Adrenal gland (tissue), 12 donors: ENCODE measurements around the gene TNS3. TPM values are rescaled to one million over a fixed set of nuclear protein-coding genes. Genes with fewer than 3 reads are reported as not detected.

ENCODE experiments used
- DNase-seq, 7 donors: peaks; one replicate each; pipeline ENCODE4 v3.0.0-alpha.2; 2019 to 2020
- H3K27ac ChIP-seq, 5 donors: fragments of 200-600 bp; sonication (generic) in 4 of 5; 1 replicate in 3 of 5; 2 replicates in 2 of 5; pipeline versions ENCODE4 v1.5.1 to v1.8.0; 2016 to 2020; ENCODE audit warnings: mild to moderate bottlenecking in 1 of 5
- H3K27me3 ChIP-seq: fragments of 200-600 bp; 2 replicates; pipeline ENCODE4 v1.8.0; 2021
- H3K36me3 ChIP-seq, 2 donors: fragments of 200-600 bp; replicated peaks in 1 of 2; 1 replicate in 1 of 2; 2 replicates in 1 of 2; pipeline versions ENCODE4 v1.5.1 to v1.8.0; 2018 to 2022
- H3K4me1 ChIP-seq, 2 donors: fragments of 200-600 bp; replicated peaks in 1 of 2; 1 replicate in 1 of 2; 2 replicates in 1 of 2; pipeline versions ENCODE4 v1.5.1 to v1.8.0; 2018 to 2021
- H3K4me3 ChIP-seq, 4 donors: fragments of 200-600 bp; sonication (generic) in 3 of 4; one replicate each; pipeline ENCODE4 v1.5.1; 2016 to 2018
- H3K9me3 ChIP-seq, 3 donors: fragments of 200-600 bp; sonication (generic) in 1 of 3; replicated peaks in 1 of 3; 1 replicate in 2 of 3; 2 replicates in 1 of 3; pipeline versions ENCODE4 v1.5.1 to v1.8.0; 2016 to 2021
- POLR2A ChIP-seq, 2 donors: fragments of 450-650 bp; IDR thresholded peaks; one replicate each; pipeline ENCODE4 v1.6.1; 2017; ENCODE audit warnings: antibody characterized with exemption in 2 of 2, mild to moderate bottlenecking in 2 of 2, moderate library complexity in 1 of 2
- WGBS, 4 donors: extraction: QIAGEN DNeasy Blood & Tissue Kit in 2 of 4; methylation state at CpG; one replicate each; pipeline versions ENCODE4 v1.1.5 to v1.1.7; 2013 to 2017; 5-methylcytosine and 5-hydroxymethylcytosine counted together
- intact Hi-C, 2 donors: fragments of 100-400 bp; cut with DNase I; formaldehyde crosslinking; loops; one replicate each; pipeline versions ENCODE4 v1.14.1 to v1.15.0; 2022 to 2023
- polyA plus RNA-seq, 3 donors: library from polyadenylated mRNA; stranded (reverse); fragments of 200-250 nt in 2 of 3; fragments of 350-450 nt in 1 of 3; fragmentation: Illumina TruSeq in 1 of 3; extraction: RNeasy Lipid Tissue Mini Kit (QIAGEN cat#74804) in 1 of 3; gene quantifications; one replicate each; pipeline ENCODE4 v1.2.3, GENCODE V29; 2013 to 2014
- total RNA-seq, 9 donors: library from RNA; depleted of rRNA in 4 of 9; stranded (reverse); fragments of >200 nt in 4 of 9; fragments of 120-200 nt in 1 of 9; fragmentation: NEBNext Ultra II Directional in 1 of 9; extraction: Animal tissue kit (Norgen Biotek cat#: 25700) in 1 of 9; gene quantifications; one replicate each; pipeline versions ENCODE4 v1.1.0 to v1.2.4, GENCODE V29; 2013 to 2023
- TF ChIP-seq, protein P1 (sequence below), 6 experiments: fragments of 450-650 bp in 4 of 6; fragments of 200-600 bp in 2 of 6; sonication (generic) in 1 of 6; IDR thresholded peaks; 1 replicate in 5 of 6; 2 replicates in 1 of 6; pipeline versions ENCODE4 v1.5.1 to v1.8.0; 2016 to 2021; ENCODE audit warnings: antibody characterized with exemption in 6 of 6, mild to moderate bottlenecking in 2 of 6, moderate library complexity in 1 of 6
- donor health status: healthy with polysubstance abuse.
- donor health status: Bipolar disorder and iron deficiency.
- donor health status: DM: yes; HTN: yes; CAD: no.
- donor health status: DM: no; HTN: no; CAD: no.
- donor health status: DM: no; HTN: no; CAD: no.
- donor health status: DM: yes; HTN: yes; CAD: no.

Gene TNS3
- total and polyA plus RNA-seq, 12 donors: 21.0 to 188 (median 99.8) TPM

DNA sequence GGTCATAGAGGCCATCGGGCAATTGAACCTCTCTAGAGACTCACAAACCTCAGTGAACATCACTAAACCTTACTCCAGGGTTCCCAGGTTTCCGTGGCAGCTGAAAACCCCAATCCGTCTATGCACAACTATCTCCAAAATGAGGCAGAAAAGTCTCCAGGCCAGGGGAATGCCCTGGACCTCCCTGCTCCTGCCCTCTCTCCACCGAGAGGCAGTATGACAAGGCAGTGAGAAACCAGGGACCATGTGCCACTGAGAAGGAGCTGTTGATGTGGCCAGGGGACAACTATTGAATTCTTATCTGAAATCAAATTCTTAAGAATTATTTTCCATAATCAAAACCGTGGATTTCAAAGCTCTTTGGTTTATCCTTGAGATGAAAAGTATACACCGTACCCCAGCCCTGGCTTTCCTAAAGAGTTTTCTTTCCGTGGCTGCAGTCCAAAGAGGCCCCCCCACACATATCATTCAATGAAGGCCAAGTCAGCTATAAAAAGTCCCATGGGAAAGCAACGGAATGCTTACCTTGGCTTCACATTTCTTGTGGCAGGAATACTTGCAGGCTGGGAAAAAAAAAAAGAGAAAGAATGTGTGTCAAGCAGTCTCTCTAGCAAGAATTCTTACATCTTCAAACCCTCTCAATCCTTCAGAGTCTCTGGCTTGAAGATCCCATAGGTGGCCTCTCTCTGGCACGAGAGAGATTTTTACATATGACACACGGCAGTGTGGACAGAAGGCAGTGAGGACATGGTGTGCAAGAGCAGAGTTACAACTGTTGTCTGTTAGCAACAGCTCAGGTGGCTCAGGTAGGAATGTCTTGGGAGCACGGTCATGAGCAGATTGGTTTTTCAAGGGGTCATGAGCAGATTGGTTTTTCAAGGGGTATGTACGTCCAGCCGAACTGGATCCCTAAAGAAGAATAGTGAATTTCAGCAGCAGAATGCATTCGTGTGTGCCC lies 75.2 kb downstream of the TNS3 start:
- Histone ChIP-seq H3K4me3 (no peak overlapping the region), H3K4me1 (peaks cover 17 to 54% of the 10 kb centered on the region in 2 donors), H3K9me3 (no peaks in the 10 kb centered on the region), H3K36me3 (no peaks in the 10 kb centered on the region), H3K27me3 (no peaks in the 10 kb centered on the region), H3K27ac (peak overlapping the region in 4 of 5 donors; percentile 26 to 66 (median 47))
- WGBS, 4 donors: 56 to 62% (median 61%) methylated on average over 14 of the region's 14 CpGs
- intact Hi-C loops: no loop called here
- DNase-seq: peak in 1 of 7 donors; percentile 56
- TF ChIP-seq, protein P1, sequence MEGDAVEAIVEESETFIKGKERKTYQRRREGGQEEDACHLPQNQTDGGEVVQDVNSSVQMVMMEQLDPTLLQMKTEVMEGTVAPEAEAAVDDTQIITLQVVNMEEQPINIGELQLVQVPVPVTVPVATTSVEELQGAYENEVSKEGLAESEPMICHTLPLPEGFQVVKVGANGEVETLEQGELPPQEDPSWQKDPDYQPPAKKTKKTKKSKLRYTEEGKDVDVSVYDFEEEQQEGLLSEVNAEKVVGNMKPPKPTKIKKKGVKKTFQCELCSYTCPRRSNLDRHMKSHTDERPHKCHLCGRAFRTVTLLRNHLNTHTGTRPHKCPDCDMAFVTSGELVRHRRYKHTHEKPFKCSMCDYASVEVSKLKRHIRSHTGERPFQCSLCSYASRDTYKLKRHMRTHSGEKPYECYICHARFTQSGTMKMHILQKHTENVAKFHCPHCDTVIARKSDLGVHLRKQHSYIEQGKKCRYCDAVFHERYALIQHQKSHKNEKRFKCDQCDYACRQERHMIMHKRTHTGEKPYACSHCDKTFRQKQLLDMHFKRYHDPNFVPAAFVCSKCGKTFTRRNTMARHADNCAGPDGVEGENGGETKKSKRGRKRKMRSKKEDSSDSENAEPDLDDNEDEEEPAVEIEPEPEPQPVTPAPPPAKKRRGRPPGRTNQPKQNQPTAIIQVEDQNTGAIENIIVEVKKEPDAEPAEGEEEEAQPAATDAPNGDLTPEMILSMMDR (IDR thresholded peaks at IDR 0.05): no peak
- TF ChIP-seq POLR2A (IDR thresholded peaks at IDR 0.05): no peak

DNA sequence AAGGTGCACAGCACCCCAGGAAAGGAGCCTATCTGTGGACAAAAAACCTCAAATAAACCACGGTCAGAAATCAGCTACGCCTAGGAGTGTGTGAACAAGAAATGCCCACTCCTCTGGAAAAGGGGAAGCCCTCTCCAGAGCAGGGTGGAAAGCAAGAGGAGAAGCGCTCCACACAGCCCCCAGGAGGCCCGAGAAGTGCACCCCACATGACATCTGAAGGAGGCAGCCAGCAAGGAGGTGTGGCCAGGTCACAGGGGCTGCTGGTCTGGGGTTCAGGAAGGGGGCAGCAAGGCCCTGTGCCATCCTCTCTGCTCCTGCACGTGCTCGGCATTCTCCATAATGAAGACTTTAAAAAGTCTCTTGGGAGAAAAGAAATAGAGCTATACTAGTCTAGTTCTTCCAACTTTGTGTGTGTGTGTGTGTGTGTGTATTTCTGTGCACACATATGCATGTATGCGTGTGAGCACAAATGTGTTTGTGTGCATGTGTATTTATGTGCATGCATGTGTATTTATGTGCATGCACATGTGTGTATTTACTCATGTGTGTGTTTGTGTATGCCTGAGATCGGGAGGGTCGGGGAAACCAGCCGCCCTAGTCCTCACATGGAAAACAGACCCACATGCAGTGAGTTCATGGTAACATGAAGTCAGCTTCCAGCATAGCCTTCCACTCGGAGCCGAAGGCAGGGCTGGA lies 76.5 kb downstream of the TNS3 start:
- H3K9me3 ChIP-seq: no peaks in the 10 kb centered on the region
- H3K36me3 ChIP-seq: no peaks in the 10 kb centered on the region
- H3K4me3 ChIP-seq: no peak overlapping the region
- H3K27ac ChIP-seq: peak overlapping the region in 2 of 5 donors; percentile 66 to 79
- H3K4me1 ChIP-seq: peaks cover 23 to 53% of the 10 kb centered on the region in 2 donors
- intact Hi-C loops: no loop called here
- TF ChIP-seq, protein P1 (IDR thresholded peaks at IDR 0.05): no peak
- no peak for TF ChIP-seq POLR2A (IDR thresholded peaks at IDR 0.05)
- no peaks in the 10 kb centered on the region for H3K27me3 ChIP-seq
- 74 to 85% (median 83%) methylated on average over 12 of the region's 12 CpGs for WGBS, 4 donors
- no peak for DNase-seq

DNA sequence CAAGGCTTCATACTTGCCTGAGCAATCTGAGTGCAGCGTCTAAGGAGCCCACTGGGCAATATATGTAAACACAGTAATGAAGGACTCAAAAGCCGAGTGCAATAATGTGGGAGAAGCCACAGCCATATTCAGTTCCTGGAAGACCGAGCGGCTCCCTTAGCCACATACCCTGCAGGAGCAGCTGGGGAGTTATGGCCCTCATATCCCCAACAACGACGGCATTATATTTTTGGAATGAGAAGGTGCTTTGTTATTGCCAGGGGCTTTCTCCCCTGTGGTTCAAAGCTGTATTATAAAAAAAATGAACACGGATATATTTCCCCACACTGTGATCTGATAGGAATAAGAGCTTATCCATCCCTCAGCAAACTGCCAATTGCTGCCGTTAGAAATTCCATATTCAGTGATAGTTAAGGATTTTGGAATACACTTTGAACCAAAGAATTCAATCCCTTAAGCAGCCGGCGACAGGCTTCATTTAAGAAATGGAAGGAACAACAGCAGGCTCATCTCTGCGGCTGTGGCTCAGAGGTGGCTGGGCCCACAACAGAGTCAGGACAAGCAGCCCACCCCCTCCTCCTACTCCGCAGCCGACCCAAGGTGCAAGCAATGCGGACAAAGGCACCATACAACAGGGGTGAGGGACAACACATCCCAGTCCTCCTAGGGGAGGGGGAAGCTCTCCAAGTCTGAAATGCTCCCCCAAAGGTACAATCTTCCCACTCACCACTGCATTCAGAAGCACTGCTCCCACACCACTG lies 77.2 kb downstream of the TNS3 start:
- DNase-seq: no peak
- no peak overlapping the region for H3K4me3 ChIP-seq
- no peaks in the 10 kb centered on the region for H3K9me3 ChIP-seq
- H3K27ac ChIP-seq: peak overlapping the region in 2 of 5 donors; percentile 79 to 84
- H3K36me3 ChIP-seq: no peaks in the 10 kb centered on the region
- 89 to 93% (median 91%) methylated on average over 13 to 14 of the region's 14 CpGs for WGBS, 4 donors
- peaks cover 23 to 53% of the 10 kb centered on the region in 2 donors for H3K4me1 ChIP-seq
- TF ChIP-seq, protein P1 (IDR thresholded peaks at IDR 0.05): no peak
- TF ChIP-seq POLR2A (IDR thresholded peaks at IDR 0.05): no peak
- intact Hi-C loops: no loop called here
- no peaks in the 10 kb centered on the region for H3K27me3 ChIP-seq

DNA sequence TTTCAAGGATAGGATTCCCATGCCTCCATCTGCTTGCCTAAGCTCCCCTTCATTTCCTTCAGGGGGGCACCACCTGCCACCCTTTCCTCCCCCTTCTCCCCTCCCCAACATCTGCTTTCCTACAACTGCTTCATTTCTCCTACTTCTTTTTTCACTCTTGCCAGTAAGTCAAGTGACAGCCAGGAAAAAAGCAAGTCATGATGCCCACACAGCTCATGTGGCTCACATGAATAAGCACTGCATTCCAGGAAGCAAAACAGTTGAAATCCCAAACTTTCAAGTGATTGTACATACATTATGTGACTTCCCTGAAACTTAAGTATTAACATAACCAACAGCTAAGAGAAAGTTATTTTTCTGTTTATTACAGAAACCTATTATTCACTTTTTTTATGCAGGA lies 78.6 kb downstream of the TNS3 start:
- Histone ChIP-seq H3K36me3 (no peaks in the 10 kb centered on the region), H3K4me3 (no peak overlapping the region), H3K27ac (peak overlapping the region; percentile 3 to 84 (median 53)), H3K4me1 (peaks cover 23 to 61% of the 10 kb centered on the region in 2 donors), H3K9me3 (no peaks in the 10 kb centered on the region), H3K27me3 (no peaks in the 10 kb centered on the region)
- TF ChIP-seq, protein P1 (IDR thresholded peaks at IDR 0.05): no peak
- no peak for TF ChIP-seq POLR2A (IDR thresholded peaks at IDR 0.05)
- intact Hi-C loops: no loop called here
- DNase-seq: peak in 2 of 7 donors; percentile 33 to 61
